Muscle layer of duodenum (tissue), 2 donors: ENCODE results near the gene HIPK3.
"Not testable (repeated sequence)": the region's sequence is repeated elsewhere in the genome, so short reads cannot be mapped to it uniquely, and the experiment has no call there.

Source experiments
- H3K27ac ChIP-seq: one replicate; pipeline ENCODE4 v1.7.0; 2013; ENCODE audit warnings: mild to moderate bottlenecking, low read length
- H3K27me3 ChIP-seq: one replicate; pipeline ENCODE4 v1.7.0; 2013; ENCODE audit warnings: low read depth, mild to moderate bottlenecking, control low read depth, low read length
- H3K36me3 ChIP-seq, 2 donors: one replicate each; pipeline ENCODE4 v1.7.0; 2013; ENCODE audit warnings: low read length in 2 of 2, control low read depth in 1 of 2, mild to moderate bottlenecking in 1 of 2; ENCODE audit not compliant: insufficient read depth in 2 of 2, control insufficient read depth in 1 of 2
- H3K4me1 ChIP-seq, 2 donors: one replicate each; pipeline ENCODE4 v1.7.0; 2013; ENCODE audit warnings: low read length in 2 of 2, mild to moderate bottlenecking in 2 of 2, control low read depth in 1 of 2, moderate library complexity in 1 of 2; ENCODE audit not compliant: insufficient read depth in 2 of 2, control insufficient read depth in 1 of 2
- H3K4me3 ChIP-seq, 2 donors: one replicate each; pipeline ENCODE4 v1.7.0; 2013; ENCODE audit warnings: low read length in 2 of 2, low read depth in 1 of 2, mild to moderate bottlenecking in 1 of 2
- H3K9me3 ChIP-seq, 2 donors: one replicate each; pipeline ENCODE4 v1.7.0; 2013; ENCODE audit warnings: low read length in 2 of 2, control low read depth in 1 of 2, mild to moderate bottlenecking in 1 of 2; ENCODE audit not compliant: control insufficient read depth in 1 of 2
- donor health status: healthy.

HIPK3 gene

DNA sequence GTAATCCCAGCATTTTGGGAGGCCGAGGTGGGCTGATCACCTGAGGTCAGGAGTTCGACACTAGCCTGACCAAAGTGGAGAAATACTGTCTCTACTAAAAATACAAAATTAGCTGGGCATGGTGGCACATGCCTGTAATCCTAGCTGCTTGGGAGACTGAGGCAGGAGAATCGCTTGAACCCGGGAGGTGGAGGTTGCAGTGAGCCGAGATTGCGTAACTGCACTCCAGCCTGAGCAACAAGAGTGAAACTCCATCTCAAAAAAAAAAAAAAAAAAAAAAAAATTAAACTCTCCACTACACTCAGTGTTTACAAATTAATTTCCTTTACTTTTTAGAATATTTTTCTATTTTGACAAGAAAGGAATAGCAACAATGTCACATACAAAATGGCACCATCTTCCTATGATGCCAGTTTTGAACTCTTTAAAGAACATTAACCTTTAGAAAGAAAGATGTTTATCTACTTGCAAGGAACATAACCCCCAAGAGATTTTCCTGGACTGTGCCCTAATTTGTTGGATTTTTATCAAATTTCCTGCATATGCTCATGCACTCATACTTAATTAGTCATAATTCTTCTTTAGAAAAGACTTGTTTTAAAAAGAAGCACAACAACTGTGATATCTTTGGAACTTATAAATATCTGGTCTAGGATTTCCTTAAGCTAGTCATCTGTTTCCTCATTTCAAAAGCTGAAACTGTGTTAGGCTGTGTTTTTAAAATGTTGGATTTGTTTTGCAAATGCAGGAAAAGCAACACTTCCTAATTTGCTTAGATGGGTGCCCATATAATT lies 22.6 kb upstream of the HIPK3 start:
- Histone ChIP-seq H3K4me1 (peaks cover 0 to 5% of the 10 kb centered on the region in 2 donors), H3K9me3 (no peaks in the 10 kb centered on the region), H3K36me3 (no peaks in the 10 kb centered on the region), H3K27me3 (no peaks in the 10 kb centered on the region), H3K4me3 (no peak overlapping the region), H3K27ac (no peak overlapping the region)

DNA sequence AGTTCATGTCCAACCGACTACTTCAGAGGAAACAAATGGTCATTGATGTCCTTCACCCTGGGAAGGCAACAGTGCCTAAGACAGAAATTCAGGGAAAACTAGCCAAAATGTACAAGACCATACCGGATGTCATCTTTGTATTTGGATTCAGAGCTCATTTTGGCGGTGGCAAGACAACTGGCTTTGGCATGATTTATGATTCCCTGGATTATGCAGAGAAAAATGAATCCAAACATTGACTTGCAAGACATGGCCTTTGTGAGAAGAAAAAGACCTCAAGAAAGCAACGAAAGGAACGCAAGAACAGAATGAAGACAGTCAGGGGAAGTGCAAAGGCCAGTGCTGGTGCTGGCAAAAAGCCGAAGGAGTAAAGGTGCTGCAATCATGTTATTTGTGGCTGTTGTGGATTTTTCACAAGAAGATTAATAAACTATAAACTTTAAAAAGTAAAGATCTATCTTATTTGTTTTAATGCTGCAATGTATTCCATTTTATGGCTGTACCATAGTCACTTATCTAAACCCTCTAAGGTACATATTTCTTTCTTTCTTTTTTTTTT lies 20.1 kb upstream of the HIPK3 start:
- Histone ChIP-seq H3K4me3 (no peak overlapping the region), H3K9me3 (no peaks in the 10 kb centered on the region), H3K4me1 (peaks cover 0 to 5% of the 10 kb centered on the region in 2 donors), H3K36me3 (no peaks in the 10 kb centered on the region), H3K27me3 (no peaks in the 10 kb centered on the region), H3K27ac (no peak overlapping the region)

DNA sequence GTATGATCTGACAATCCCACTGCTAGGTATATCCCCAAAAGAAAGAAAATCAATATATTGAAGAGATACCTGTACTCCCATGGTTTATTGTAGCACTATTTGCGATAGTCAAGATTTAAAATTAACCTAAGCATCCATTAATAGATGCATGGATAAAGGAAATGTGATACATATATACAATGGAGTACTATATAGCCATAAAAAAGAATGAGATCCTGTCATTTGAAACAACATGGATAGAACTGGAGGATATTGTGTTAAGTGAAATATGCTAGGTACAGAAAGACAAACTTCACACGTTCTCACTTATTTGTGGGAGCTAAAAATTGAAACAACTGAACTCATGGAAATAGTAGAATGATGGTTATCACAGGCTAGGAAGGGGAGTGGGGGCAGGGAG lies 14.6 kb upstream of the HIPK3 start:
- no peaks in the 10 kb centered on the region for H3K36me3 ChIP-seq
- H3K27me3 ChIP-seq = no peaks in the 10 kb centered on the region
- no peaks in the 10 kb centered on the region for H3K9me3 ChIP-seq
- no peaks in the 10 kb centered on the region for H3K4me1 ChIP-seq
- no peak overlapping the region for H3K27ac ChIP-seq
- H3K4me3 ChIP-seq = no peak overlapping the region

DNA sequence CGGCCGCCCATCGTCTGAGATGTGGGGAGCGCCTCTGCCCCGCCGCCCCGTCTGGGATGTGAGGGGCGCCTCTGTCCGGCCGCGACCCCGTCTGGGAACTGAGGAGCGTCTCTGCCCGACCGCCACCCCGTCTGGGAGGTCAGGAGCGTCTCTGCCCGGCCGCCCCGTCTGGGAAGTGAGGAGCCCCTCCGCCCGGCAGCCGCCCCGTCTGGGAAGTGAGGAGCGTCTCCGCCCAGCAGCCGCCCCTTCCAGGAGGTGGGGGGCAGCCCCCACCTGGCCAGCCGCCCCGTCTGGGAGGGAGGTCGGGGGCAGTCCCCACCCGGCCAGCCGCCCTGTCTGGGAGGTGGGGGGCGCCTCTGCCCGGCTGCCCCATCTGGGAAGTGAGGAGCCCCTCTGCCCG lies 13.5 kb upstream of the HIPK3 start:
- H3K4me1 ChIP-seq, H3K4me3 ChIP-seq, H3K9me3 ChIP-seq, H3K27me3 ChIP-seq, H3K36me3 ChIP-seq, H3K27ac ChIP-seq: not testable (repeated sequence)

DNA sequence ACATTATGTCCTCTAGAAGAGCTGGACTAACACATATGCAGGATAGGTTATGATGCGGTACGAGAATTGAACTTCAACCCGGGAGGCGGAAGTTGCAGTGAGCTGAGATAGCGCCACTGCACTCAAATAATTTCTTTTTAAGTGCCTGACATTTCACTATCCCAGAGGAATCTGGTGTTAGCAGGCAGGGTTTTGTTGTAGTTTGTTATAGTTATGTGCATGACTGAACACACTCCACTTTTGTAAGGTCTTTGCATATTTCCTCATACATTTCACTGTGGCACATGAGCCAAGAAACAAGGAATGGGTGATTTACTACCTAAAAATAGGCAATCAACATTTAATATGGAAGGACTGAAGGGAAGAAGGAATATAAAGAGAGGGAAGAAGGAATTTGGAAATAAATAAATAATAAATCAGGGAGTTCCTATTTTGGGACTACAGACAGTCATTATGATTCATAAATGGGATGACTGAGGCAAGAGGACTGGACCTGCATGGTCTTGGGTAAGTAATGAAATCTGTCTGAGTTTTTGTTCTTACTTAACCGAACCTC lies 8.7 kb upstream of the HIPK3 start:
- Histone ChIP-seq H3K27ac (no peak overlapping the region), H3K4me1 (no peaks in the 10 kb centered on the region), H3K9me3 (no peaks in the 10 kb centered on the region), H3K4me3 (no peak overlapping the region), H3K36me3 (no peaks in the 10 kb centered on the region), H3K27me3 (no peaks in the 10 kb centered on the region)

DNA sequence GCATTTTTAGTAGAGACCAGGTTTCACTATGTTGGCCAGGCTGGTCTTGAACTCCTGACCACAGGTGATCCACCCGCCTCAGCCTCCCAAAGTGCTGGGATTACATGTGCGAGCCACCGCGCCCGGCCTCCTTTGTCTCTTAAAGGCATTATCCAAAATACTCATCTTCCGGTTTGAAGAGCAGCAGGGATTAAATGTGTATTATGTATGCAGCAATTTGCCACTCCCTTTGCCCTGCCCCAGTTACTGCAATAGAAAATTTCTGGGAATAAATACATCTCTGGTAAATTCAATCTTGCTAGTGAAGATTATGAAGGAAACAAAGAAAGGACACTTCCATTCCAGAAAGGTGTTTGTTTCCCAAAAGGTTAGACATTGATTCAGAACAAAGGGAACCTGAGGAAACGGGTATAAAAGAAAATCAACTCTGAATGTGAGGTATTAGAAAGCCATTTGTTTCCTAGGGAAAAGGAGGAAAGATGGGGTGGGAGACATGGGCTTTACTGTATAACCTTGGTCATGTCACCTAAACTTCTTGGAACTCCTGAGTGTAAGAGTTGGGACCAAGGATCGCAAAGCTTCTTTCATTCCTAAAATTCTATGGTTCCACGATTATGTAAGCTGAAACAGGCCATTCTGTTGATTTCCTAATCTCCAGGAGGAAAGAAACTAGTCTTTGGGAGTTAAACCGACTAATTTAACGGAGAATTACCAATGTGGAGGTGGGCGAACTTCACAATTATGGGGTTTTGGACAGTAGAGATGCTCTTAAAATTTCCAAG lies 959 bp upstream of the HIPK3 start:
- peaks cover 8 to 10% of the 10 kb centered on the region in 2 donors for H3K4me1 ChIP-seq
- peak overlapping the region; percentile 98 for H3K27ac ChIP-seq
- H3K4me3 ChIP-seq = peak overlapping the region; percentile 83 to 89
- no peaks in the 10 kb centered on the region for H3K27me3 ChIP-seq
- H3K9me3 ChIP-seq = no peaks in the 10 kb centered on the region
- H3K36me3 ChIP-seq = peaks cover 0 to 19% of the 10 kb centered on the region in 2 donors

DNA sequence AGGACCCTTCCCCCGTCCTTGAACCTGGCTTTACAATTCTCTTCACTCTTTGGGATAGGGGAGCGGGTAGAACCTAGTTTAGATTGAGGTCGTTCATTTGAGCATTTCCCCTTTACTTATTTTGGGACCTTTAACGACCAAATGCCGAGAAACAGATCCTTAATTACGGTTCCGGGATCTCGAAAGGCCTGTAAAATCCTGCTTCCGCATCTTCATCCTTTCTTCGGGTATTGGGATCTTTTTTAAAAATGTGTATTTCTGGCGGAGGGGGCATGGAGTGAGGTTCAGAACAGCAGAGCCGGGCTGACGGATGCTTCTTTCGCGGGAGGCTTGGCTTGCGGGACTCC lies 395 bp upstream of the HIPK3 start:
- Histone ChIP-seq H3K27ac (peak overlapping the region; percentile 98), H3K9me3 (no peaks in the 10 kb centered on the region), H3K4me1 (peaks cover 8 to 16% of the 10 kb centered on the region in 2 donors), H3K36me3 (peaks cover 0 to 19% of the 10 kb centered on the region in 2 donors), H3K4me3 (peak overlapping the region; percentile 83 to 89), H3K27me3 (no peaks in the 10 kb centered on the region)

DNA sequence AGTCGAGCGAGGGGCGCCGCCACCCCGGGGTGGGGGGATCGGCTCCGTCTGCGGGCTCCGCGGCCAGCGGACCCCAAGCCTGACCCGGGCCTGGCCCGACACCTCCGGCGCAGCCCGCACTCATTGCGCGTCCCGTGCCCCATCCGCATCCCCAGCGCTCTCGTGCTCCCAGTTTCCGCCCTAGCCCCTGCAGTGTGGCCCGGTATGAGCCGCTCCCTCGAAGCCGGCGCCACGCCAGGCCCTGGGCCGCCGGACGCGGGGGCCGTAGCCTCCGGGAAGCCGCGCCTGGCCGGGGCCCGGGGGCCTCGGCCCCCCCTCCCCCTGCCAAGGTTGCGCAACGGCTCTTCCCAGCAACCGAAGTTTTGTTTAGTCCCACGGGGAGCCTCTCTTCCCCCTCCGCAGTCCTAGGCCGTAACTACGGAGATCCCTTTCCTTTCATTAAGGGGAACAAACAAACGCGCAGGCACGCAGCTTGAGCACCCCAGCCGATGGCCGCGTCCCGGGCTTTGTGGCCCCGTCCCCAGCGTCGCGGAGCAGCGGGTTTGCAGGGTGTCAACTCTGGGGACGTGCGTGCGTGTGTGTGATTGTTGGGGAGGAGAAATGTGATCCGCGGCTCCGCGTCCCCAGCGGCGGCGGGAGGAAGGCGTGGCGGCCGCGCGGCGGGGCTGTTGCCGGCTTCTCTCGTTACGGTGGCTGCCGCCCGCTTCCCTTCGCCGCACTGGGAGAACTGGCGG lies 883 bp downstream of the HIPK3 start:
- Histone ChIP-seq H3K4me1 (peaks cover 13 to 20% of the 10 kb centered on the region in 2 donors), H3K27ac (peak overlapping the region; percentile 100), H3K36me3 (peaks cover 0 to 19% of the 10 kb centered on the region in 2 donors), H3K4me3 (peak overlapping the region; percentile 89 to 99), H3K9me3 (no peaks in the 10 kb centered on the region), H3K27me3 (no peaks in the 10 kb centered on the region)

DNA sequence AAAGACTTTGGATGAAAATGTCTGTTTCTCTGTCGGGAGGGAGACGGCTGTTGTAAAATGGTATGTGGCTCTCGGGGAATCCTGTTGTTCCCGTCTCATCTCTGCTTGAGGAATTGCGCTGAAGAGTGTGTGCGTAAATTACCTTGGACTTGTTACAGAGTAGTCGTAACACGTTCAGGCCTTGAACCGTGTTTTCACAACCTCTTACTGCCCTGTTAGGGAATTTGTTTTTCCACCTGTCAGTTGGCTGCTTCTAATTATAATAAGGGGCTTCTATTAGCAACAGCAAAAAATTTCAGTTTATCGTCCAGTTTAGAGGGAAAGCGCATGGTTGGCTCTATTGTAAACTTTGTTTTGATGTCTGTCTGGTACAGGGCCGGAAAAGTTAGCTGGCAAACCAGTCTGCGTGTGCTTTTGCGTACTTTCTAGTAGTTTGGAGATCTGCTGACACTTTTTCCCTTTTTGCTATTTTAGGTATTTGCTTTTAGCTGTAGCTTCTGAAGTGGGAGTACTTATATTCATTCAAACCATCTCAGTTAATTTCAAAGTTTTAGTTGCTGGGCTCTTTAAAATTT lies 1.5 kb downstream of the HIPK3 start:
- no peaks in the 10 kb centered on the region for H3K9me3 ChIP-seq
- H3K4me3 ChIP-seq = peak overlapping the region; percentile 89 to 99
- H3K27me3 ChIP-seq = no peaks in the 10 kb centered on the region
- peaks cover 13 to 27% of the 10 kb centered on the region in 2 donors for H3K4me1 ChIP-seq
- H3K36me3 ChIP-seq = peaks cover 0 to 19% of the 10 kb centered on the region in 2 donors
- peak overlapping the region; percentile 100 for H3K27ac ChIP-seq

DNA sequence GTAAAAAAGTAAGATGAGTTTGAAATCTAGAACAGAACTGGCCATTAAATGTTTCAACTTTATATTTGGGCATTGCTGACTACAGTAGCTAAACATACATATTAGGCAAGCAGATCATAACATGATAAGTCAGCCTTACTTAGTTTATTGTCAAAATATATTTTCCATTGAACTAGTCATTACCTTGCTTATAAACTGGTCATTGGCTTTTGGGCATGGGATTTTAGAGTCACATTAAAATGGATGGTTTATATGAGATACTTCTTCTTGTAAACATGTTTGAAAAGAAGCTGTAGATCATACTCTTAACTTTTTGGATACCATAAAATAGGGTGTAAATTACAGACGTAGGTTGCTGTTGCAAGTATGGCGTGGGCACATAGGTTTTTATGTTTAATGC lies 2.7 kb downstream of the HIPK3 start:
- Histone ChIP-seq H3K27ac (peak overlapping the region; percentile 100), H3K4me1 (peaks cover 13 to 38% of the 10 kb centered on the region in 2 donors)

More for the DNA sequence above, 2.7 kb downstream of the HIPK3 start:
- Histone ChIP-seq H3K36me3 (peaks cover 0 to 19% of the 10 kb centered on the region in 2 donors), H3K27me3 (no peaks in the 10 kb centered on the region), H3K4me3 (peak overlapping the region; percentile 89 to 99), H3K9me3 (no peaks in the 10 kb centered on the region)
